ENCODE measurements around the gene E2F1.
A peak's percentile ranks its signal among the peaks of the same experiment; 100 is the strongest.
"Not testable (repeated sequence)": the region's sequence is repeated elsewhere in the genome, so short reads cannot be mapped to it uniquely, and the experiment has no call there.

The E2F1 gene

GRCh38 chr20:33710681-33711445, 24.7 kb upstream of the E2F1 start:
- no peak for DNase-seq

- no peak for DNase-seq
Observed at GRCh38 chr20:33709905-33710541, 23.8 kb upstream of the E2F1 start.

DNA sequence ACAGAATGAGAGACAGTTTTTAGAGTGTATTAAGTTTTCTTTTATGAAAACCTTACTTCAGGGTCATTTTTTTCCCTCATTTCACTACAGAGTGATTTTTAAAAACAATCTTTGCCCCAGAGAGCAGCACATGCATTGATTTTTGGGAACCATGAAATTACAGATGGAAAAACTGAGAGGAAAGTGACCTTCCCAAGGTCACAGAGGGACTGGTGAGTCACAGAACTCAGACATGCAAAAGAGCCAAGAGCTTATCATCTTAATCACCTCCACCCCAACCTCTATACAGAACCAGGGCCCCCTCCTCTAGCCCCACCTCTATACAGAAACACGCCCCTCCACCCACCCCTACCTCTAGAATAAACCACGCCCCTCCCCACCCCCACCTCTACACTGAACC, 23.2 kb upstream of the E2F1 start:
- no peak for DNase-seq

GRCh38 chr20:33707668-33708067, 21.5 kb upstream of the E2F1 start:
- DNase-seq: no peak

GRCh38 chr20:33704197-33704924, 18.2 kb upstream of the E2F1 start:
- DNase-seq: no peak

GRCh38 chr20:33703498-33704137, 17.4 kb upstream of the E2F1 start:
- DNase-seq: no peak

GRCh38 chr20:33702861-33703260, 16.7 kb upstream of the E2F1 start:
- no peak for DNase-seq

- no peak for DNase-seq
Observed at GRCh38 chr20:33701629-33702450, 15.7 kb upstream of the E2F1 start.

DNA sequence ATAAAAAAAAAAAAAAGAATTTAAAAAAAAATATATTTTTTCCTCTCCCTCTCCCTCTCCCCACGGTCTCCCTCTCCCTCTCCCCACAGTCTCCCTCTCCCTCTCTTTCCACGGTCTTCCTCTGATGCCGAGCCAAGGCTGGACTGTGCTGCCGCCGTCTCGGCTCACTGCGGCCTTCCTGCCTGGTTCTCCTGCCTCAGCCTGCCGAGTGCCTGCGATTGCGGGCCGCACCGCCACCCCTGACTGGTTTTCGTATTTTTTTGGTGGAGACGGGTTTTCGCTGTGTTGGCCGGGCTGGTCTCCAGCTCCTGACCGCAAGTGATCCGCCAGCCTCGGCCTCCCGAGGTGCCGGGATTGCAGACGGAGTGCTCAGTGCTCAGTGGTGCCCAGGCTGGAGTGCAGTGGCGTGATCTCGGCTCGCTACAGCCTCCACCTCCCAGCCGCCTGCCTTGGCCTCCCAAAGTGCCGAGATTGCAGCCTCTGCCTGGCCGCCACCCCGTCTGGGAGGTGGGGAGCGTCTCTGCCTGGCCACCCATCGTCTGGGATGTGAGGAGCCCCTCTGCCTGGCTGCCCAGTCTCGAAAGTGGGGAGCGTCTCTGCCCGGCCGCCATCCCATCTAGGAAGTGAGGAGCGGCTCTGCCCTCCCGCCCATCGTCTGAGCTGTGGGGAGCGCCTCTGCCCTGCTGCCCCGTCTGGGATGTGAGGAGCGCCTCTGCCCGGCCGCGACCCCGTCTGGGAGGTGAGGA, 14.7 kb upstream of the E2F1 start:
- DNase-seq: not testable (repeated sequence)

DNA sequence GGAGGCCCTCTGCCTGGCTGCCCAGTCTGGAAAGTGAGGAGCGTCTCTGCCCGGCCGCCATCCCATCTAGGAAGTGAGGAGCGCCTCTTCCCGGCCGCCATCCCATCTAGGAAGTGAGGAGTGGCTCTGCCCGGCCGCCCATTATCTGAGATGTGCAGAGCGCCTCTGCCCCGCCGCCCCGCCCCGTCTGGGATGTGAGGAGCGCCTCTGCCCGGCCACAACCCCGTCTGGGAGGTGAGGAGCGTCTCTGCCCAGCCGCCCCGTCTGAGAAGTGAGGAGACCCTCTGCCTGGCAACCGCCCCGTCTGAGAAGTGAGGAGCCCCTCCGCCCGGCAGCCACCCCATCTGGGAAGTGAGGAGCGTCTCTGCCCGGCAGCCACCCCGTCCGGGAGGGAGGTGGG, 12.8 kb upstream of the E2F1 start:
- DNase-seq: not testable (repeated sequence)

- no peak for DNase-seq
Observed at GRCh38 chr20:33697129-33697528, 10.9 kb upstream of the E2F1 start.

DNA sequence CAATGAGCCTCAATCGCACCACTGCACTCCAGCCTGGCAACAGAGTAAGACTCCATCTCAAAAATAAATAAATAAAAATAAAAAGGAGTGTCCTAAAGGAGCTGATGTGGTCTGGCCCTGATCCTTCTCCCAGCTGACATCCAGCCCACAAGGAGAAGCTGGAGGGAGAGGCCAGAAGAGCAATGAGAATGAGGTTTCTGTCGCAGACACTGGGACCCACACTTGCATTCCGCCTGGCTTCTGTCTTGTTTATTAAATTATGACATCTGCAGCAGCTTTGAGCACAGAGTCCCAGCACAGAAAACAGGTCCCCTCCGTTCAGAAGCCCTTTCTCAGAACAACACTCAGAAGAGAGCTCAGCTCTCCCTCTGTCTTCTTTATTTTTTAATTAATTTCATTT, 10.3 kb upstream of the E2F1 start:
- DNase-seq: no peak

- no peak for DNase-seq
Observed at GRCh38 chr20:33694639-33695012, 8.4 kb upstream of the E2F1 start.

GRCh38 chr20:33693741-33694638, 7.8 kb upstream of the E2F1 start:
- DNase-seq: no peak

DNA sequence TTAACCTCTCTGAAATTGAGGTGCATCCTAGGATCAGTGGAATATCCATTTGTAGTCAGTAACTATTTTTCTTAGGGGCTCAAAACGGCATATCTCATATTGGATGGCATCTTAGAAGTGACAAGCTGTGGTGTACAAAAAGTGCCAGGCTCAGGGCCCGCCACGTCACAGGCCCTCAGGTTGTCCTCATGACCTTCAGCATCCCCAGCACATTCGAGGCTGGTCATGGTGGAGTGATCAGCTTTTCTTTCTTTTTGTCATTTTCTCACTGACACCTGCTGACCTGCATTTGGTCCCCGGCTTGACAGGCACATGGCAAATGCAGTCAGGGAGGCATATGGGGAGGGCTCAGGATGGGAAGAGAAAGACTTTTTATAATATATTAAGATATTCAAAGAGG, 7.1 kb upstream of the E2F1 start:
- DNase-seq: no peak

GRCh38 chr20:33689973-33690372, 3.8 kb upstream of the E2F1 start:
- DNase-seq: peak; percentile 75

DNA sequence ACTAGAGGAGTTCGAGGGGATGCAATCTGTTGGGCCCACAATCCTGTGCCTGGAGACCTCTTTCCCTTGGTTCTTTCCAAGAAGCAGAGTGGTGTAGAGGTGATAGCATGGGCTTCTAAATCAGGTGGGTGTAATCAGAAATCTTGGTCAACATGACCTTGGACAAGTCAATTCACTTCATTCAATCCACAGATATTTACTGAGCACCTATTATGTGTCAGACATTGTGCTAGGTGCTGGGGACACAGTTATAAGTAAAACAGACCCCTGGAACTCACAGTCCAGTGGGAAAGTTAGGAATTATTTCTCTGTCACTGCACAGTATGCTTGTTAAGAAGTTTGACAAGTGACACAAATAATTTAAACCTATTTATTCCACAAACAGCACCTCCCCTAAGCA, 3.3 kb upstream of the E2F1 start:
- DNase-seq: no peak

GRCh38 chr20:33688938-33689424, 2.8 kb upstream of the E2F1 start:
- no peak for DNase-seq

DNA sequence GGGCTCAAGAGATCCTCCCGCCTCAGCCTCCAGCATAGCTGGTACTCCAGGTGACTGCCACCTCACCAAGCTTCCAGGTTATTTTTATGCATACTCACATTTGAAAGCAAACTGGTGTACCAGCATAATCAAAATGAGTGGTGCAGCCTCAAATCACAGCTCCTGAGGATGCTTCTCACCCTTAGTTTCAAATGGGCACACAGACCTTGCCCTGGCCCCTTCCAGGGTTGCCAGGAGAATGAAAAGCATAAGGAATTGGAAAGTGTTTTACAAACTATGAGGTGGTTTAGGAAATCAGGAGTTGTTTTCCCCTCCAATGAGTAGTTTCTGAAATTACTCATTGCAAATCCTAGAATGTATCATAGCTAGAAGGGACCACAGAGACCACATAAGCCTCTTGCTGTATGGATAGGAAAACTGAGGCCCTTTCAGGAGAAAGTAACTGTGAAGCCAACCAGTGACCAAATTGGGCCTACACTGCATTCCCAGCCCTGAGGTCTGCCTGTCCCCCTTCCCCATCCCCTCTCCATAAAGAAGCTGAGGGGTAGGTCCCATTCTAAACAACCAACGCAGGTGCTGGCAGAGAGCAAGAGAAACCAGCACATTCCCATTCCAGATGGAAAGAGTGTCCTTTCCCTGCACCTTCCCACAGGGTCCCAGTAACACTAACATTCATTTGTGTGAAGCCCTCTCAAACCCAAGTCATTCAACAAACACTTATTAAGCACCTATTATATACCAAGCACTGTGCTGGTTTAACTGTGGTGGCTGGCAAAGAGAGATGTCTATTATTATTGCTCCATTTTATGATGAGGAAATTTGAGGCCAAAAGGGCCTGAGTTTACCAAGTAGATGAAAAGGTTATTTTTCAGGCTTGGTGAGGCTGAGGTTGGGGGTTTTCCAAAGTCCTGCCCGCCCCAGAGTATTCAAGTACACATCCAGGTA, 2.1 kb upstream of the E2F1 start:
- peak; percentile 50 for DNase-seq
